SK-N-SH treated with all-trans-retinoic acid at 6 μM for 48 hours (cell line): Measurements from ENCODE around the gene DIP2C.

Source experiments
- ATAC-seq: fragments of 200-7000 bp; cut with Tn5 transposase; 3 replicates; pipeline ENCODE4 v1.9.1; 2020; ENCODE audit warnings: mild to moderate bottlenecking, moderate library complexity
- ARNTL ChIP-seq: fragments of 450-650 bp; formaldehyde crosslinking; IDR thresholded peaks from 2 replicates; pipeline ENCODE4 v1.5.0; 2020; ENCODE audit warnings: low read depth, mild to moderate bottlenecking, moderate library complexity, borderline replicate concordance
- BACH2 ChIP-seq: fragments of 250-450 bp; sonication (Bioruptor Pico); IDR thresholded peaks from 2 replicates; pipeline ENCODE4 v1.9.0; 2021; ENCODE audit warnings: mild to moderate bottlenecking, borderline replicate concordance
- CSDC2 ChIP-seq: fragments of 250-450 bp; sonication (Bioruptor Pico); IDR thresholded peaks from 2 replicates; pipeline ENCODE4 v1.5.0; 2020; ENCODE audit warnings: mild to moderate bottlenecking, moderate library complexity
- CSRNP3 ChIP-seq: fragments of 250-450 bp; sonication (Bioruptor Pico); IDR thresholded peaks from 2 replicates; pipeline ENCODE4 v1.5.1; 2021; ENCODE audit warnings: mild to moderate bottlenecking, moderate library complexity
- ESRRG ChIP-seq: fragments of 250-450 bp; sonication (Bioruptor Pico); IDR thresholded peaks from 2 replicates; pipeline ENCODE4 v1.6.1; 2021; ENCODE audit warnings: mild to moderate bottlenecking
- GLIS3 ChIP-seq: fragments of 250-450 bp; sonication (Bioruptor Pico); IDR thresholded peaks from 2 replicates; pipeline ENCODE4 v1.5.0; 2020; ENCODE audit warnings: mild to moderate bottlenecking, moderate library complexity
- ISL1 ChIP-seq: fragments of 250-450 bp; sonication (Bioruptor Pico); IDR thresholded peaks from 2 replicates; pipeline ENCODE4 v2.1.2; 2022; ENCODE audit warnings: mild to moderate bottlenecking, moderate library complexity
- OSR1 ChIP-seq: fragments of 250-450 bp; sonication (Bioruptor Pico); IDR thresholded peaks from 2 replicates; pipeline ENCODE4 v1.8.0; 2022; ENCODE audit warnings: moderate library complexity, mild to moderate bottlenecking, inconsistent platforms
- PATZ1 ChIP-seq: fragments of 250-450 bp; sonication (Bioruptor Pico); IDR thresholded peaks from 2 replicates; pipeline ENCODE4 v1.8.0; 2020; ENCODE audit warnings: mild to moderate bottlenecking, moderate library complexity, borderline replicate concordance
- POU6F1 ChIP-seq: fragments of 250-450 bp; sonication (Bioruptor Pico); IDR thresholded peaks from 2 replicates; pipeline ENCODE4 v1.8.0; 2021; ENCODE audit warnings: low read depth, mild to moderate bottlenecking, moderate library complexity, borderline replicate concordance
- PPARA ChIP-seq: fragments of 250-450 bp; sonication (Bioruptor Pico); IDR thresholded peaks from 2 replicates; pipeline ENCODE4 v1.5.0; 2020; ENCODE audit warnings: mild to moderate bottlenecking, borderline replicate concordance
- RARB ChIP-seq: fragments of 250-450 bp; sonication (Bioruptor Pico); IDR thresholded peaks from 2 replicates; pipeline ENCODE4 v1.8.0; 2021; ENCODE audit warnings: mild to moderate bottlenecking, moderate library complexity
- SNAI2 ChIP-seq: fragments of 250-450 bp; sonication (Bioruptor Pico); IDR thresholded peaks from 2 replicates; pipeline ENCODE4 v1.5.0; 2020; ENCODE audit warnings: mild to moderate bottlenecking, moderate library complexity
- TCF4 ChIP-seq: fragments of 250-450 bp; sonication (Bioruptor Pico); IDR thresholded peaks from 2 replicates; pipeline ENCODE4 v1.8.0; 2021; ENCODE audit warnings: mild to moderate bottlenecking, moderate library complexity, borderline replicate concordance
- TOX ChIP-seq: fragments of 250-450 bp; sonication (Bioruptor Pico); IDR thresholded peaks from 2 replicates; pipeline ENCODE4 v1.8.0; 2021; ENCODE audit warnings: mild to moderate bottlenecking, moderate library complexity, borderline replicate concordance
- ZC3H10 ChIP-seq: fragments of 250-450 bp; sonication (Bioruptor Pico); IDR thresholded peaks from 2 replicates; pipeline ENCODE4 v1.5.1; 2021; ENCODE audit warnings: mild to moderate bottlenecking, moderate library complexity
- ZFP3 ChIP-seq: fragments of 250-450 bp; sonication (Bioruptor Pico); IDR thresholded peaks from 2 replicates; pipeline ENCODE4 v1.5.0; 2020; ENCODE audit warnings: mild to moderate bottlenecking, moderate library complexity
- ZFP30 ChIP-seq: fragments of 450-650 bp; formaldehyde crosslinking; IDR thresholded peaks from 2 replicates; pipeline ENCODE4 v1.5.0; 2022; ENCODE audit warnings: mild to moderate bottlenecking, moderate library complexity
- ZNF565 ChIP-seq: fragments of 450-650 bp; formaldehyde crosslinking; conservative IDR thresholded peaks from 2 replicates; pipeline ENCODE4 v1.5.0; 2020; ENCODE audit warnings: low read depth, mild to moderate bottlenecking, moderate library complexity
- ZNF70 ChIP-seq: fragments of 450-650 bp; formaldehyde crosslinking; IDR thresholded peaks from 2 replicates; pipeline ENCODE4 v1.5.0; 2020; ENCODE audit warnings: mild to moderate bottlenecking, moderate library complexity
- ZNF8 ChIP-seq: fragments of 450-650 bp; formaldehyde crosslinking; IDR thresholded peaks from 2 replicates; pipeline ENCODE4 v1.5.0; 2020; ENCODE audit warnings: mild to moderate bottlenecking, moderate library complexity
- TF ChIP-seq, protein P1 (sequence below): fragments of 250-450 bp; sonication (Bioruptor Pico); IDR thresholded peaks from 2 replicates; pipeline ENCODE4 v1.5.1; 2020; ENCODE audit warnings: low read depth, mild to moderate bottlenecking, moderate library complexity

The DIP2C gene

GRCh38 chr10:441659-442058 lies 247.8 kb downstream of the DIP2C start:
- ATAC-seq = no peak
- TF ChIP-seq, protein P1, sequence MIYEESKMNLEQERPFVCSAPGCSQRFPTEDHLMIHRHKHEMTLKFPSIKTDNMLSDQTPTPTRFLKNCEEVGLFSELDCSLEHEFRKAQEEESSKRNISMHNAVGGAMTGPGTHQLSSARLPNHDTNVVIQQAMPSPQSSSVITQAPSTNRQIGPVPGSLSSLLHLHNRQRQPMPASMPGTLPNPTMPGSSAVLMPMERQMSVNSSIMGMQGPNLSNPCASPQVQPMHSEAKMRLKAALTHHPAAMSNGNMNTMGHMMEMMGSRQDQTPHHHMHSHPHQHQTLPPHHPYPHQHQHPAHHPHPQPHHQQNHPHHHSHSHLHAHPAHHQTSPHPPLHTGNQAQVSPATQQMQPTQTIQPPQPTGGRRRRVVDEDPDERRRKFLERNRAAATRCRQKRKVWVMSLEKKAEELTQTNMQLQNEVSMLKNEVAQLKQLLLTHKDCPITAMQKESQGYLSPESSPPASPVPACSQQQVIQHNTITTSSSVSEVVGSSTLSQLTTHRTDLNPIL (CRISPR knock-in tag) = no peak
- TF ChIP-seq PPARA (no peak), TCF4 (no peak), POU6F1 (CRISPR knock-in tag) (no peak), CSDC2 (CRISPR knock-in tag) (no peak), ZNF70 (CRISPR knock-in tag) (no peak), ZNF565 (no peak), ESRRG (CRISPR knock-in tag) (no peak), CSRNP3 (no peak), SNAI2 (CRISPR knock-in tag) (no peak), OSR1 (CRISPR knock-in tag) (no peak), BACH2 (CRISPR knock-in tag) (no peak), ZNF8 (no peak), ISL1 (CRISPR knock-in tag) (no peak), TOX (no peak), GLIS3 (CRISPR knock-in tag) (no peak), PATZ1 (no peak), ZFP3 (no peak)
- TF ChIP-seq, all 23 proteins: peak for 0

- no peak for TF ChIP-seq OSR1 (CRISPR knock-in tag)
- no peak for TF ChIP-seq ZNF8
- TF ChIP-seq RARB (CRISPR knock-in tag) = no peak
- TF ChIP-seq ZC3H10 (CRISPR knock-in tag) = no peak
- no peak for TF ChIP-seq ARNTL (CRISPR knock-in tag)
- no peak for TF ChIP-seq CSDC2 (CRISPR knock-in tag)
- TF ChIP-seq BACH2 (CRISPR knock-in tag) = no peak
- no peak for ATAC-seq
These were observed 249.3 kb downstream of the DIP2C start for GRCh38 chr10:440127-440526.

- TF ChIP-seq ESRRG (CRISPR knock-in tag) (no peak), ZNF565 (no peak), RARB (CRISPR knock-in tag) (no peak)
- ATAC-seq = no peak
These were observed 251.6 kb downstream of the DIP2C start for GRCh38 chr10:437698-438490.

DNA sequence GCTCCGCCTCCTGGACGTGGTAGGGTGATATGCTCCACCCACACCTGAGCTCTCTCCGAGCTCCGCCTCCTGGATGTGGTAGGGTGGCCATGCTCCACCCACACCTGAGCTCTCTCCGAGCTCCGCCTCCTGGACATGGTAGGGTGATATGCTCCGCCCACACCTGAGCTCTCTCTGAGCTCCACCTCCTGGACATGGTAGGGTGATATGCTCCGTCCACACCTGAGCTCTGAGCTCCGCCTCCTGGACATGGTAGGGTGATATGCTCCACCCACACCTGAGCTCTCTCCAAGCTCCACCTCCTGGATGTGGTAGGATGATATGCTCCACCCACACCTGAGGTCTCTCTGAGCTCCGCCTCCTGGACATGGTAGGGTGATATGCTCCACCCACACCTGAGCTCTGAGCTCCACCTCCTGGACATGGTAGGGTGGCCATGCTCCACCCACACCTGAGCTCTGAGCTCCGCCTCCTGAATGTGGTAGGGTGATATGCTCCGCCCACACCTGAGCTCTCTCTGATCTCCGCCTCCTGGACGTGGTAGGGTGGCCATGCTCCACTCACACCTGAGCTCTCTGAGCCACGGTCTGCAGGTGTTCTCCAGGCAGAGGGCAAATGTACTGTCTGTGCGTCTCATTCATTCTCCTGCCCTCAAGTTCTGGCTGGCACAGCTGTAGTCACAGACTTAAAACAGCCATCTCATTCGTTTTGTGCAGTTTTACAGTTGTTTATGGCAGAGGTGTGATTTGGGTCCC lies 252.4 kb downstream of the DIP2C start:
- no peak for ATAC-seq
- TF ChIP-seq ZNF565 (no peak), POU6F1 (CRISPR knock-in tag) (no peak), GLIS3 (CRISPR knock-in tag) (no peak), ZFP3 (no peak), BACH2 (CRISPR knock-in tag) (no peak), PPARA (no peak), OSR1 (CRISPR knock-in tag) (no peak), ZFP30 (CRISPR knock-in tag) (no peak), TCF4 (no peak), CSRNP3 (no peak), ZNF8 (no peak), RARB (CRISPR knock-in tag) (no peak), ESRRG (CRISPR knock-in tag) (no peak)
